ENCODE results near the gene ZNF503.

ZNF503 gene

GRCh38 chr10:75438275-75438674, 36.7 kb upstream of the ZNF503 start:
- no peak for DNase-seq (ENCODE audit: low read depth)
- no peak overlapping the region for H3K4me3 ChIP-seq (ENCODE audit: control insufficient read depth, low read depth, low read length)
- TF ChIP-seq CTCF (conservative IDR thresholded peaks at IDR 0.05; ENCODE audit: control insufficient read depth, insufficient read depth, low read depth, low read length), result no peak

GRCh38 chr10:75437693-75438092, 36.1 kb upstream of the ZNF503 start:
- TF ChIP-seq CTCF (conservative IDR thresholded peaks at IDR 0.05; ENCODE audit: control insufficient read depth, insufficient read depth, low read depth, low read length), result no peak
- DNase-seq (ENCODE audit: low read depth), result no peak
- H3K4me3 ChIP-seq (ENCODE audit: control insufficient read depth, low read depth, low read length), result no peak overlapping the region

GRCh38 chr10:75436896-75437295, 35.3 kb upstream of the ZNF503 start:
- H3K4me3 ChIP-seq (ENCODE audit: control insufficient read depth, low read depth, low read length), result no peak overlapping the region
- no peak for DNase-seq (ENCODE audit: low read depth)
- TF ChIP-seq CTCF (conservative IDR thresholded peaks at IDR 0.05; ENCODE audit: control insufficient read depth, insufficient read depth, low read depth, low read length), result no peak

- no peak overlapping the region for H3K4me3 ChIP-seq (ENCODE audit: control insufficient read depth, low read depth, low read length)
- no peak for TF ChIP-seq CTCF (conservative IDR thresholded peaks at IDR 0.05; ENCODE audit: control insufficient read depth, insufficient read depth, low read depth, low read length)
- DNase-seq (ENCODE audit: low read depth), result no peak
Observed at GRCh38 chr10:75435291-75435690, 33.7 kb upstream of the ZNF503 start.

GRCh38 chr10:75434291-75434690, 32.7 kb upstream of the ZNF503 start:
- no peak for DNase-seq (ENCODE audit: low read depth)
- no peak overlapping the region for H3K4me3 ChIP-seq (ENCODE audit: control insufficient read depth, low read depth, low read length)
- TF ChIP-seq CTCF (conservative IDR thresholded peaks at IDR 0.05; ENCODE audit: control insufficient read depth, insufficient read depth, low read depth, low read length), result no peak

- no peak overlapping the region for H3K4me3 ChIP-seq (ENCODE audit: control insufficient read depth, low read depth, low read length)
- DNase-seq (ENCODE audit: low read depth), result no peak
- no peak for TF ChIP-seq CTCF (conservative IDR thresholded peaks at IDR 0.05; ENCODE audit: control insufficient read depth, insufficient read depth, low read depth, low read length)
Observed at GRCh38 chr10:75433216-75433615, 31.7 kb upstream of the ZNF503 start.

GRCh38 chr10:75432763-75433162, 31.2 kb upstream of the ZNF503 start:
- no peak for TF ChIP-seq CTCF (conservative IDR thresholded peaks at IDR 0.05; ENCODE audit: control insufficient read depth, insufficient read depth, low read depth, low read length)
- H3K4me3 ChIP-seq (ENCODE audit: control insufficient read depth, low read depth, low read length), result no peak overlapping the region
- no peak for DNase-seq (ENCODE audit: low read depth)

Data from fibroblast of mammary gland (primary cell).